HepG2 (cell line): ENCODE results near the gene C11orf68. TPM values are rescaled to one million over a fixed set of nuclear protein-coding genes. Genes with fewer than 3 reads are reported as not detected.
A peak's percentile ranks its signal among the peaks of the same experiment; 100 is the strongest.

Experiments
- BCL3 ChIP-seq: sonication (generic); formaldehyde crosslinking; IDR thresholded peaks from 2 replicates; pipeline ENCODE4 v1.5.1; 2020; ENCODE audit warnings: mild to moderate bottlenecking, missing genetic modification reagents, moderate library complexity
- CBX2 ChIP-seq, 2 experiments: fragments of 200-600 bp in 1 of 2; sonication (generic); formaldehyde crosslinking in 1 of 2; IDR thresholded peaks; 2 replicates each; pipeline versions ENCODE4 v1.7.0 to v1.8.1; 2018 to 2022; ENCODE audit warnings: low read depth in 2 of 2, low read length in 1 of 2, mild to moderate bottlenecking in 1 of 2, missing genetic modification reagents in 1 of 2
- MLLT10 ChIP-seq: sonication (generic); formaldehyde crosslinking; IDR thresholded peaks from 2 replicates; pipeline ENCODE4 v1.4.0; 2020; ENCODE audit warnings: missing genetic modification reagents
- MYNN ChIP-seq: sonication (generic); formaldehyde crosslinking; IDR thresholded peaks from 2 replicates; pipeline ENCODE4 v1.4.0; 2020; ENCODE audit warnings: mild to moderate bottlenecking, low read depth, missing genetic modification reagents
- NCOA5 ChIP-seq: sonication (generic); formaldehyde crosslinking; IDR thresholded peaks from 2 replicates; pipeline ENCODE4 v1.4.0; 2020; ENCODE audit warnings: missing genetic modification reagents
- PHF21A ChIP-seq: sonication (generic); formaldehyde crosslinking; IDR thresholded peaks from 2 replicates; pipeline ENCODE4 v1.5.0; 2020; ENCODE audit warnings: mild to moderate bottlenecking, missing genetic modification reagents
- ZFAT ChIP-seq: sonication (generic); formaldehyde crosslinking; conservative IDR thresholded peaks from 2 replicates; pipeline ENCODE4 v1.8.1; 2023; ENCODE audit warnings: missing genetic modification reagents, inconsistent platforms
- ZFP36L1 ChIP-seq: sonication (generic); formaldehyde crosslinking; IDR thresholded peaks from 2 replicates; pipeline ENCODE4 v1.8.0; 2022; ENCODE audit warnings: mild to moderate bottlenecking, missing genetic modification reagents, moderate library complexity
- ZKSCAN1 ChIP-seq: fragments of 150-350 bp; IDR thresholded peaks from 2 replicates; pipeline ENCODE4 v1.6.1; 2014; ENCODE audit warnings: low read length
- ZNF256 ChIP-seq: sonication (generic); formaldehyde crosslinking; conservative IDR thresholded peaks from 2 replicates; pipeline ENCODE4 v1.4.0; 2020; ENCODE audit warnings: missing genetic modification reagents
- ZNF354B ChIP-seq: sonication (generic); formaldehyde crosslinking; IDR thresholded peaks from 2 replicates; pipeline ENCODE4 v1.8.0; 2022; ENCODE audit warnings: mild to moderate bottlenecking, missing genetic modification reagents
- ZNF432 ChIP-seq: sonication (generic); formaldehyde crosslinking; IDR thresholded peaks from 2 replicates; pipeline ENCODE4 v1.5.0; 2020; ENCODE audit warnings: missing genetic modification reagents, mild to moderate bottlenecking, borderline replicate concordance
- ZNF607 ChIP-seq: sonication (generic); formaldehyde crosslinking; IDR thresholded peaks from 2 replicates; pipeline ENCODE4 v1.5.1; 2020; ENCODE audit warnings: missing genetic modification reagents, mild to moderate bottlenecking, borderline replicate concordance
- ZNF660 ChIP-seq: sonication (generic); formaldehyde crosslinking; IDR thresholded peaks from 2 replicates; pipeline ENCODE4 v1.5.1; 2020; ENCODE audit warnings: mild to moderate bottlenecking, low read depth, missing genetic modification reagents, borderline replicate concordance
- ZNF713 ChIP-seq: sonication (generic); formaldehyde crosslinking; IDR thresholded peaks from 2 replicates; pipeline ENCODE4 v1.4.0; 2020; ENCODE audit warnings: mild to moderate bottlenecking, missing genetic modification reagents
- polyA plus RNA-seq, 8 experiments: library from polyadenylated mRNA; depleted of rRNA in 3 of 8; stranded (reverse) in 7 of 8; unstranded in 1 of 8; fragments of >200 nt; fragmentation: Illumina TruSeq in 4 of 8; extraction: Trizol in 4 of 8; gene quantifications; 2 replicates each; pipeline versions ENCODE4 v1.2.1 to v1.2.3, GENCODE V29; 2011 to 2016; ENCODE audit warnings: low read depth in 4 of 8, missing spikeins in 1 of 8, mixed read lengths in 1 of 8; ENCODE audit not compliant: insufficient read depth in 1 of 8
- total RNA-seq, 5 experiments: library from RNA; depleted of rRNA; stranded (reverse); fragments of >200 nt; fragmentation: Illumina TruSeq; extraction: Trizol; gene quantifications; 2 replicates each; pipeline ENCODE4 v1.2.3, GENCODE V29; 2016; ENCODE audit warnings: low read depth in 1 of 5
- TF ChIP-seq, protein P1 (sequence below): IDR thresholded peaks from 2 replicates; pipeline ENCODE4 v1.6.1; 2016; ENCODE audit warnings: control low read depth
- TF ChIP-seq, protein P2 (sequence below): sonication (generic); formaldehyde crosslinking; IDR thresholded peaks from 2 replicates; pipeline ENCODE4 v1.4.0; 2020; ENCODE audit warnings: missing genetic modification reagents
- TF ChIP-seq, protein P3 (sequence below): IDR thresholded peaks from 2 replicates; pipeline ENCODE4 v1.6.1; 2016; ENCODE audit warnings: low read depth
- TF ChIP-seq, protein P4 (sequence below): sonication (generic); formaldehyde crosslinking; IDR thresholded peaks from 2 replicates; pipeline ENCODE4 v1.5.0; 2020; ENCODE audit warnings: missing genetic modification reagents

C11orf68 gene
- total and polyA plus RNA-seq, 2 of the 13 experiments (the other 11 are each of a cell fraction or from before 2014, with no cell fraction given), result 8.4 to 28.3 TPM

DNA sequence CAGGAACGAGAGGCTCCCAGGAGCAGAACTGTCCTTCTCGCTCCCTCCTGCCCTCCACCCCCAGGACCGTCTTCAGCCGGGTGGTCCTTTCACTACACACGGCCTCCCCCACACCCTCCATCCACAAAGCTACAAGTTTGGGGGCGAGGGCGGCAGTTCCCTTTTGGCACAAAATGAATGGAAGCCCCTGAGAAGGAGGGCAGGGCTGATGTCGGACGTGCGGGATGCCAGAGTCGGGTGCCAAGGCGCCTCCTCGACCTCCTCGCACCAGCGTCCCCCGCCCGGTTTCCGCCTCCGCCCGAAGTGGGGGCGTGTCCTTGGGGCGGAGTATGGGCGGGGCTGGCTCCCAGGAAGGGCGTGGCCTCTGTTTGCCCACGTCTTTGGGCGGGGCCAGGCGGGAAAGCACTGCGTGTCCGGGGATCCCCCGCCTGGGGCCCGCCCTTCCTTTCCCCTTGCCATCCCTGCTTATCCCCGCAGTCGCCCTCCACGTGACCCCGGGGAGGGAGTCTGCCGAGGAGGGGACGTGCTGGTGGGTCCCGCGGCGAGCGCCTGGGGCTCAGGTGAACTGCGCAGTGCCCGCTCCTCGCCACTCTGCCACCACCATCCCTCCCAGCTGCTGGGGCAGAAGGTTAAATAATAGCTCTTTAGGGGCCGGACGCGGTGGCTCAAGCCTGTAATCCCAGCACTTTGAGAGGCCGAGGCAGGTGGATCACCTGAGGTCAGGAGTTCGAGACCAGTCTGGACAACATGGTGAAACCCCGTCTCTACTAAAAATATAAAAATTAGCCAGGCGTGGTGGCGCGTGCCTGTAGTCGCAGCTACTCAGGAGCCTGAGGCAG, 45.3 kb downstream of the C11orf68 start (continued):
- TF ChIP-seq, protein P1, sequence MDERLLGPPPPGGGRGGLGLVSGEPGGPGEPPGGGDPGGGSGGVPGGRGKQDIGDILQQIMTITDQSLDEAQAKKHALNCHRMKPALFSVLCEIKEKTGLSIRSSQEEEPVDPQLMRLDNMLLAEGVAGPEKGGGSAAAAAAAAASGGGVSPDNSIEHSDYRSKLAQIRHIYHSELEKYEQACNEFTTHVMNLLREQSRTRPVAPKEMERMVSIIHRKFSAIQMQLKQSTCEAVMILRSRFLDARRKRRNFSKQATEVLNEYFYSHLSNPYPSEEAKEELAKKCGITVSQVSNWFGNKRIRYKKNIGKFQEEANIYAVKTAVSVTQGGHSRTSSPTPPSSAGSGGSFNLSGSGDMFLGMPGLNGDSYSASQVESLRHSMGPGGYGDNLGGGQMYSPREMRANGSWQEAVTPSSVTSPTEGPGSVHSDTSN (CRISPR knock-in tag), result no peak
- TF ChIP-seq, protein P2, sequence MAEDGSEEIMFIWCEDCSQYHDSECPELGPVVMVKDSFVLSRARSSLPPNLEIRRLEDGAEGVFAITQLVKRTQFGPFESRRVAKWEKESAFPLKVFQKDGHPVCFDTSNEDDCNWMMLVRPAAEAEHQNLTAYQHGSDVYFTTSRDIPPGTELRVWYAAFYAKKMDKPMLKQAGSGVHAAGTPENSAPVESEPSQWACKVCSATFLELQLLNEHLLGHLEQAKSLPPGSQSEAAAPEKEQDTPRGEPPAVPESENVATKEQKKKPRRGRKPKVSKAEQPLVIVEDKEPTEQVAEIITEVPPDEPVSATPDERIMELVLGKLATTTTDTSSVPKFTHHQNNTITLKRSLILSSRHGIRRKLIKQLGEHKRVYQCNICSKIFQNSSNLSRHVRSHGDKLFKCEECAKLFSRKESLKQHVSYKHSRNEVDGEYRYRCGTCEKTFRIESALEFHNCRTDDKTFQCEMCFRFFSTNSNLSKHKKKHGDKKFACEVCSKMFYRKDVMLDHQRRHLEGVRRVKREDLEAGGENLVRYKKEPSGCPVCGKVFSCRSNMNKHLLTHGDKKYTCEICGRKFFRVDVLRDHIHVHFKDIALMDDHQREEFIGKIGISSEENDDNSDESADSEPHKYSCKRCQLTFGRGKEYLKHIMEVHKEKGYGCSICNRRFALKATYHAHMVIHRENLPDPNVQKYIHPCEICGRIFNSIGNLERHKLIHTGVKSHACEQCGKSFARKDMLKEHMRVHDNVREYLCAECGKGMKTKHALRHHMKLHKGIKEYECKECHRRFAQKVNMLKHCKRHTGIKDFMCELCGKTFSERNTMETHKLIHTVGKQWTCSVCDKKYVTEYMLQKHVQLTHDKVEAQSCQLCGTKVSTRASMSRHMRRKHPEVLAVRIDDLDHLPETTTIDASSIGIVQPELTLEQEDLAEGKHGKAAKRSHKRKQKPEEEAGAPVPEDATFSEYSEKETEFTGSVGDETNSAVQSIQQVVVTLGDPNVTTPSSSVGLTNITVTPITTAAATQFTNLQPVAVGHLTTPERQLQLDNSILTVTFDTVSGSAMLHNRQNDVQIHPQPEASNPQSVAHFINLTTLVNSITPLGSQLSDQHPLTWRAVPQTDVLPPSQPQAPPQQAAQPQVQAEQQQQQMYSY, result no peak
- peak; percentile 35; the same call in 1 of the 2 replicates for TF ChIP-seq ZKSCAN1
- TF ChIP-seq NCOA5, result no peak
- TF ChIP-seq BCL3 (CRISPR knock-in tag), result peak; percentile 91
- TF ChIP-seq ZNF660 (CRISPR knock-in tag), result no peak
- TF ChIP-seq, protein P3, sequence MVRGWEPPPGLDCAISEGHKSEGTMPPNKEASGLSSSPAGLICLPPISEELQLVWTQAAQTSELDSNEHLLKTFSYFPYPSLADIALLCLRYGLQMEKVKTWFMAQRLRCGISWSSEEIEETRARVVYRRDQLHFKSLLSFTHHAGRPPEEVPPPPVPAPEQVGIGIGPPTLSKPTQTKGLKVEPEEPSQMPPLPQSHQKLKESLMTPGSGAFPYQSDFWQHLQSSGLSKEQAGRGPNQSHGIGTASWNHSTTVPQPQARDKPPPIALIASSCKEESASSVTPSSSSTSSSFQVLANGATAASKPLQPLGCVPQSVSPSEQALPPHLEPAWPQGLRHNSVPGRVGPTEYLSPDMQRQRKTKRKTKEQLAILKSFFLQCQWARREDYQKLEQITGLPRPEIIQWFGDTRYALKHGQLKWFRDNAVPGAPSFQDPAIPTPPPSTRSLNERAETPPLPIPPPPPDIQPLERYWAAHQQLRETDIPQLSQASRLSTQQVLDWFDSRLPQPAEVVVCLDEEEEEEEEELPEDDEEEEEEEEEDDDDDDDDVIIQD (CRISPR knock-in tag), result no peak
- no peak for TF ChIP-seq ZNF432 (CRISPR knock-in tag)
- TF ChIP-seq PHF21A, result peak; percentile 51; the same call in 1 of the 2 replicates
- peak; percentile 53; the same call in 1 of the 2 replicates for TF ChIP-seq ZNF607 (CRISPR knock-in tag)
- no peak for TF ChIP-seq ZNF354B (CRISPR knock-in tag)
- TF ChIP-seq ZNF256 (CRISPR knock-in tag), result no peak
- no peak for TF ChIP-seq ZNF713 (CRISPR knock-in tag)
- TF ChIP-seq ZFP36L1, result 0 out of 2 replicates have a peak, but pooled peaks have one; percentile 49
- TF ChIP-seq ZFAT (CRISPR knock-in tag), result no peak
- TF ChIP-seq, protein P4, sequence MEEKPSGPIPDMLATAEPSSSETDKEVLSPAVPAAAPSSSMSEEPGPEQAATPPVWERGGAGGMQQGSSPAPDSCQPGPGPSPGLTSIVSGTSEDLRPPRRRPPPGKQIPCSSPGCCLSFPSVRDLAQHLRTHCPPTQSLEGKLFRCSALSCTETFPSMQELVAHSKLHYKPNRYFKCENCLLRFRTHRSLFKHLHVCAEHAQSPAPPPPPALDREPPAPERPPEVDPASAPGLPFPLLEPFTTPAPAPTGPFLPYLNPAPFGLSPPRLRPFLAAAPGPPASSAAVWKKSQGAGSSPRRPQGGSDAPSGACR (CRISPR knock-in tag), result peak; percentile 79
- no peak for TF ChIP-seq MLLT10 (CRISPR knock-in tag)
- no peak for TF ChIP-seq CBX2 (IDR thresholded peaks at IDR 0.05; ENCODE audit: low read depth, low read length)
- no peak for TF ChIP-seq CBX2 (CRISPR knock-in tag; IDR thresholded peaks at IDR 0.05; ENCODE audit: low read depth)
- no peak for TF ChIP-seq MYNN (CRISPR knock-in tag)
